Right cardiac atrium (tissue), 5 donors: Measurements from ENCODE around the gene CCNF. TPM values are rescaled to one million over a fixed set of nuclear protein-coding genes. Genes with fewer than 3 reads are reported as not detected.

Experiments used
- ATAC-seq, 2 donors: fragments of 200-7000 bp; cut with Tn5 transposase; one replicate each; pipeline versions ENCODE4 v1.8.0 to v1.9.1; 2020; ENCODE audit warnings: moderate library complexity in 2 of 2, mild to moderate bottlenecking in 1 of 2
- DNase-seq, 3 donors: peaks; one replicate each; pipeline ENCODE4 v3.0.0-alpha.2; 2020
- H3K27ac ChIP-seq: one replicate; pipeline ENCODE4 v1.5.1; 2013; ENCODE audit warnings: mild to moderate bottlenecking, low read length, control low read depth, moderate library complexity
- H3K27me3 ChIP-seq: one replicate; pipeline ENCODE4 v1.6.1; 2013; ENCODE audit not compliant: control insufficient read depth, insufficient read depth
- H3K4me1 ChIP-seq: one replicate; pipeline ENCODE4 v1.6.1; 2013; ENCODE audit warnings: low read length; ENCODE audit not compliant: control insufficient read depth, insufficient read depth
- H3K4me3 ChIP-seq: one replicate; pipeline ENCODE4 v1.5.1; 2013; ENCODE audit warnings: low read length, control low read depth
- H3K9me3 ChIP-seq: one replicate; pipeline ENCODE4 v1.6.1; 2013; ENCODE audit warnings: low read length; ENCODE audit not compliant: control insufficient read depth
- WGBS: extraction: QIAGEN DNeasy Blood & Tissue Kit; methylation state at CpG from one replicate; pipeline ENCODE4 v1.1.7; 2013; 5-methylcytosine and 5-hydroxymethylcytosine counted together
- intact Hi-C, 4 donors: fragments of 100-400 bp; cut with DNase I; formaldehyde crosslinking; loops; one replicate each; pipeline versions ENCODE4 v1.11.0 to v1.14.0; 2022 to 2023
- polyA plus RNA-seq: library from polyadenylated mRNA; stranded (reverse); fragments of 200-250 nt; gene quantifications from one replicate; pipeline ENCODE4 v1.2.3, GENCODE V29; 2013
- total RNA-seq, 4 donors: library from RNA; stranded (reverse); fragmentation: NEBNext Ultra II Directional; extraction: Animal tissue kit (Norgen Biotek cat#: 25700); gene quantifications; one replicate each; pipeline ENCODE4 v1.2.1, GENCODE V29; 2021
- donor health status: healthy with polysubstance abuse.
- donor health status: DM: no; HTN: yes; CAD: no.
- donor health status: DM: no; HTN: no; CAD: no.
- donor health status: DM: no; HTN: yes; CAD: no; lungs with severe emphysema.
- donor health status: DM: yes; HTN: yes; CAD: no.

The CCNF gene
- total and polyA plus RNA-seq, 5 donors: 0.70 to 1.9 (median 1.2) TPM

- WGBS: 90% methylated on average over 23 of the region's 23 CpGs
- intact Hi-C loops: loop anchor here in 1 of 4 donors (10.0 kb wide), 1 partner anchor 156 kb away; no protein-coding TSS in a partner anchor
- DNase-seq: peak in 1 of 3 donors; percentile 36
These were observed 61.2 kb downstream of the CCNF start for GRCh38 chr16:2490190-2491105.

GRCh38 chr16:2492292-2492691, 63.0 kb downstream of the CCNF start:
- ATAC-seq (no peak), DNase-seq (peak in 1 of 3 donors; percentile 23)
- 92% methylated on average over 13 of the region's 13 CpGs for WGBS
- H3K27me3 ChIP-seq: no peaks in the 10 kb centered on the region
- no peaks in the 10 kb centered on the region for H3K9me3 ChIP-seq
- no peaks in the 10 kb centered on the region for H3K4me1 ChIP-seq
- H3K27ac ChIP-seq: no peak overlapping the region
- no peak overlapping the region for H3K4me3 ChIP-seq
- intact Hi-C loops: loop anchor here in 1 of 4 donors (10.0 kb wide), 1 partner anchor 157 kb away; no protein-coding TSS in a partner anchor

More at GRCh38 chr16:2490190-2491105, 61.2 kb downstream of the CCNF start:
- Histone ChIP-seq H3K4me1 (no peaks in the 10 kb centered on the region), H3K27ac (no peak overlapping the region), H3K9me3 (no peaks in the 10 kb centered on the region), H3K27me3 (no peaks in the 10 kb centered on the region), H3K4me3 (no peak overlapping the region)
- no peak for ATAC-seq

GRCh38 chr16:2493605-2494004, 64.4 kb downstream of the CCNF start:
- Histone ChIP-seq H3K27me3 (no peaks in the 10 kb centered on the region), H3K27ac (no peak overlapping the region), H3K4me1 (peaks cover 9% of the 10 kb centered on the region), H3K9me3 (no peaks in the 10 kb centered on the region), H3K4me3 (no peak overlapping the region)
- peak in 1 of 3 donors; percentile 32 for DNase-seq
- intact Hi-C loops: loop anchor here in 1 of 4 donors (10.0 kb wide), 1 partner anchor 159 kb away; no protein-coding TSS in a partner anchor
- no peak for ATAC-seq
- WGBS: 88% methylated on average over 6 of the region's 6 CpGs

- H3K27me3 ChIP-seq: no peaks in the 10 kb centered on the region
- H3K4me3 ChIP-seq: no peak overlapping the region
- intact Hi-C loops: loop anchor here in 1 of 4 donors (10.0 kb wide), 1 partner anchor 160 kb away; no protein-coding TSS in a partner anchor
- no peak for ATAC-seq
- 82% methylated on average over 5 of the region's 5 CpGs for WGBS
- peaks cover 10% of the 10 kb centered on the region for H3K4me1 ChIP-seq
- H3K27ac ChIP-seq: no peak overlapping the region
- H3K9me3 ChIP-seq: no peaks in the 10 kb centered on the region
- no peak for DNase-seq
These were observed 65.4 kb downstream of the CCNF start for GRCh38 chr16:2494616-2495015.

GRCh38 chr16:2495041-2495440, 65.8 kb downstream of the CCNF start:
- ATAC-seq (no peak), DNase-seq (peak in 1 of 3 donors; percentile 2)
- Histone ChIP-seq H3K9me3 (no peaks in the 10 kb centered on the region), H3K4me1 (peaks cover 10% of the 10 kb centered on the region), H3K4me3 (no peak overlapping the region), H3K27me3 (no peaks in the 10 kb centered on the region), H3K27ac (no peak overlapping the region)
- intact Hi-C loops: loop anchor here in 1 of 4 donors (10.0 kb wide), 1 partner anchor 160 kb away; no protein-coding TSS in a partner anchor
- 96% methylated on average over 5 of the region's 5 CpGs for WGBS

GRCh38 chr16:2496223-2497115, 67.2 kb downstream of the CCNF start:
- no peak overlapping the region for H3K4me3 ChIP-seq
- ATAC-seq (no peak), DNase-seq (peak in 1 of 3 donors; percentile 60)
- intact Hi-C loops: loop anchor here in 1 of 4 donors (10.0 kb wide), 1 partner anchor 162 kb away; no protein-coding TSS in a partner anchor
- 94% methylated on average over 62 of the region's 62 CpGs for WGBS
- H3K9me3 ChIP-seq: no peaks in the 10 kb centered on the region
- H3K27me3 ChIP-seq: no peaks in the 10 kb centered on the region
- H3K4me1 ChIP-seq: peaks cover 10% of the 10 kb centered on the region
- no peak overlapping the region for H3K27ac ChIP-seq

- Histone ChIP-seq H3K27ac (no peak overlapping the region), H3K4me3 (no peak overlapping the region), H3K9me3 (no peaks in the 10 kb centered on the region), H3K27me3 (no peaks in the 10 kb centered on the region), H3K4me1 (peaks cover 12% of the 10 kb centered on the region)
- 36% methylated on average over 21 of the region's 21 CpGs for WGBS
- DNase-seq (peak; percentile 87 to 94 (median 94)), ATAC-seq (peak; percentile 60 to 71)
- intact Hi-C loops: loop anchor here in 1 of 4 donors (10.0 kb wide), 1 partner anchor 162 kb away; no protein-coding TSS in a partner anchor
These were observed 67.9 kb downstream of the CCNF start for GRCh38 chr16:2497116-2497630.

- Histone ChIP-seq H3K4me1 (peaks cover 12% of the 10 kb centered on the region), H3K9me3 (no peaks in the 10 kb centered on the region), H3K27me3 (no peaks in the 10 kb centered on the region), H3K27ac (peak overlapping the region; percentile 43), H3K4me3 (no peak overlapping the region)
- WGBS: 72% methylated on average over 26 of the region's 26 CpGs
- intact Hi-C loops: loop anchor here in 2 of 4 donors (2.0 to 10.0 kb wide), 2 partner anchors 157 to 163 kb away; partner anchors contain the start of gene ABCA3 (in 1 of the 2)
- peak in 1 of 3 donors; percentile 64 for DNase-seq
- no peak for ATAC-seq
These were observed 68.6 kb downstream of the CCNF start for GRCh38 chr16:2497695-2498484.

GRCh38 chr16:2498531-2499253, 69.4 kb downstream of the CCNF start:
- DNase-seq (peak in 1 of 3 donors; percentile 72), ATAC-seq (peak in 1 of 2 donors; percentile 10)
- Histone ChIP-seq H3K27me3 (no peaks in the 10 kb centered on the region), H3K4me3 (no peak overlapping the region), H3K9me3 (no peaks in the 10 kb centered on the region), H3K4me1 (peaks cover 12% of the 10 kb centered on the region), H3K27ac (no peak overlapping the region)
- 77% methylated on average over 15 of the region's 15 CpGs for WGBS
- intact Hi-C loops: loop anchor here in 2 of 4 donors (2.0 to 10.0 kb wide), 2 partner anchors 158 to 164 kb away; partner anchors contain the start of gene ABCA3 (in 1 of the 2)
